Natural killer cell (primary cell): ENCODE data around the gene SLC7A14. TPM values are rescaled to one million over a fixed set of nuclear protein-coding genes. Genes with fewer than 3 reads are reported as not detected.

ENCODE experiments used
- ATAC-seq, 3 donors: fragments of 150-1000 bp in 2 of 3; fragments of 200-7000 bp in 1 of 3; cut with Tn5 transposase; 1 replicate in 1 of 3; 2 replicates in 2 of 3; pipeline ENCODE4 v1.10.0; 2021; ENCODE audit warnings: mild to moderate bottlenecking in 2 of 3, moderate library complexity in 2 of 3
- DNase-seq, 2 donors: peaks; one replicate each; pipeline versions ENCODE4 v3.0.0 to v3.0.0-alpha.2; 2013 to 2021; ENCODE audit warnings: mixed read lengths in 1 of 2
- H3K27ac ChIP-seq: one replicate; pipeline ENCODE4 v1.5.1; 2013; ENCODE audit warnings: mild to moderate bottlenecking, low read length
- H3K27me3 ChIP-seq: one replicate; pipeline ENCODE4 v1.6.1; 2013; ENCODE audit warnings: low read length; ENCODE audit not compliant: control insufficient read depth, insufficient read depth
- H3K36me3 ChIP-seq: one replicate; pipeline ENCODE4 v1.6.1; 2013; ENCODE audit warnings: low read length; ENCODE audit not compliant: control insufficient read depth, insufficient read depth
- H3K4me1 ChIP-seq: one replicate; pipeline ENCODE4 v1.6.1; 2013; ENCODE audit warnings: low read length; ENCODE audit not compliant: control insufficient read depth, insufficient read depth
- H3K4me3 ChIP-seq: one replicate; pipeline ENCODE4 v1.5.1; 2013; ENCODE audit warnings: low read length
- H3K9me3 ChIP-seq: one replicate; pipeline ENCODE4 v1.6.1; 2013; ENCODE audit warnings: low read length; ENCODE audit not compliant: control insufficient read depth, insufficient read depth
- H3K27ac Mint-ChIP-seq, 2 donors: one replicate each; pipeline ENCODE4 v1.8.0; 2022; ENCODE audit warnings: mild to moderate bottlenecking in 2 of 2, mixed read lengths in 2 of 2, moderate library complexity in 1 of 2
- H3K27me3 Mint-ChIP-seq, 2 donors: one replicate each; pipeline ENCODE4 v1.8.0; 2022; ENCODE audit warnings: low read depth in 2 of 2, mixed read lengths in 2 of 2
- H3K36me3 Mint-ChIP-seq: one replicate; pipeline ENCODE4 v1.8.0; 2022; ENCODE audit warnings: mixed read lengths
- H3K4me1 Mint-ChIP-seq, 2 donors: one replicate each; pipeline ENCODE4 v1.8.0; 2022; ENCODE audit warnings: mixed read lengths in 2 of 2
- H3K4me3 Mint-ChIP-seq: one replicate; pipeline ENCODE4 v1.8.0; 2022; ENCODE audit warnings: mild to moderate bottlenecking, moderate library complexity, mixed read lengths
- H3K9me3 Mint-ChIP-seq, 2 donors: one replicate each; pipeline ENCODE4 v1.8.0; 2022; ENCODE audit warnings: mixed read lengths in 2 of 2
- CTCF ChIP-seq: fragments of 200-600 bp; IDR thresholded peaks from one replicate; pipeline ENCODE4 v1.8.0; 2022; ENCODE audit warnings: antibody characterized with exemption
- whole genome bisulfite sequencing: methylation state at CpG from one replicate; pipeline ENCODE4 v1.1.7; 2013; ENCODE audit warnings: missing lambda C conversion rate; ENCODE audit not compliant: insufficient coverage; 5-methylcytosine and 5-hydroxymethylcytosine counted together
- intact Hi-C: fragments of 100-400 bp; cut with micrococcal nuclease; formaldehyde crosslinking; loops from one replicate; pipeline ENCODE4 v1.14.2; 2022
- total RNA-seq, 4 donors: library from RNA; stranded (reverse); fragments of 120-200 nt in 1 of 4; gene quantifications; one replicate each; pipeline versions ENCODE4 v1.2.3 to v1.2.4, GENCODE V29; 2013 to 2022

Gene SLC7A14
- total RNA-seq, 3 donors from 2014 or later (not counting 1 experiment from before 2014, with no cell fraction given): not detected

GRCh38 chr3:170500462-170500861 lies 85.4 kb downstream of the SLC7A14 start:
- no CpG with 5 or more reads among the region's 2 CpGs for WGBS
- no peak overlapping the region for H3K27ac ChIP-seq

GRCh38 chr3:170499562-170500156 lies 86.2 kb downstream of the SLC7A14 start:
- no peak overlapping the region for H3K27ac Mint-ChIP-seq
- Histone ChIP-seq H3K27ac (no peak overlapping the region), H3K9me3 (no peaks in the 10 kb centered on the region), H3K4me3 (no peak overlapping the region), H3K4me1 (no peaks in the 10 kb centered on the region), H3K27me3 (no peaks in the 10 kb centered on the region), H3K36me3 (no peaks in the 10 kb centered on the region)
- H3K4me1 Mint-ChIP-seq: no peaks in the 10 kb centered on the region
- peaks cover 10 to 29% of the 10 kb centered on the region in 2 donors for H3K27me3 Mint-ChIP-seq
- no peak for TF ChIP-seq CTCF
- no peaks in the 10 kb centered on the region for H3K36me3 Mint-ChIP-seq
- H3K4me3 Mint-ChIP-seq: no peak overlapping the region
- ATAC-seq (no peak), DNase-seq (peak in 1 of 2 donors; percentile 9)
- no peaks in the 10 kb centered on the region for H3K9me3 Mint-ChIP-seq
- intact Hi-C loops: no loop called here
- 63% methylated on average over 3 of the region's 3 CpGs for WGBS

More at GRCh38 chr3:170500462-170500861, 85.4 kb downstream of the SLC7A14 start:
- H3K27me3 Mint-ChIP-seq: peaks cover 10 to 28% of the 10 kb centered on the region in 2 donors
- H3K4me3 ChIP-seq: no peak overlapping the region
- H3K36me3 ChIP-seq: no peaks in the 10 kb centered on the region
- no peaks in the 10 kb centered on the region for H3K4me1 Mint-ChIP-seq
- no peaks in the 10 kb centered on the region for H3K9me3 ChIP-seq
- ATAC-seq: no peak
- H3K36me3 Mint-ChIP-seq: no peaks in the 10 kb centered on the region
- intact Hi-C loops: no loop called here
- no peak for DNase-seq
- no peak overlapping the region for H3K4me3 Mint-ChIP-seq
- H3K27me3 ChIP-seq: no peaks in the 10 kb centered on the region
- H3K27ac Mint-ChIP-seq: no peak overlapping the region
- H3K9me3 Mint-ChIP-seq: no peaks in the 10 kb centered on the region
- no peaks in the 10 kb centered on the region for H3K4me1 ChIP-seq
- no peak for TF ChIP-seq CTCF

- H3K4me1 Mint-ChIP-seq: no peaks in the 10 kb centered on the region
- H3K27ac ChIP-seq: no peak overlapping the region
- intact Hi-C loops: no loop called here
- H3K36me3 ChIP-seq: no peaks in the 10 kb centered on the region
- ATAC-seq: no peak
- no peak for DNase-seq
- no peaks in the 10 kb centered on the region for H3K36me3 Mint-ChIP-seq
- no peak for TF ChIP-seq CTCF
- H3K4me1 ChIP-seq: no peaks in the 10 kb centered on the region
- no peak overlapping the region for H3K27ac Mint-ChIP-seq
- WGBS: 87% methylated on average over 6 of the region's 6 CpGs
- no peak overlapping the region for H3K4me3 Mint-ChIP-seq
- H3K27me3 ChIP-seq: no peaks in the 10 kb centered on the region
- H3K27me3 Mint-ChIP-seq: peaks cover 7 to 23% of the 10 kb centered on the region in 2 donors
- H3K4me3 ChIP-seq: no peak overlapping the region
- H3K9me3 Mint-ChIP-seq: no peaks in the 10 kb centered on the region
- no peaks in the 10 kb centered on the region for H3K9me3 ChIP-seq
Measured at GRCh38 chr3:170497207-170498095, 88.4 kb downstream of the SLC7A14 start.
